Middle frontal gyrus (tissue), 1 donor: ENCODE data around the gene NXN.
A peak's percentile ranks its signal among the peaks of the same experiment; 100 is the strongest.
"Not testable (repeated sequence)": the region's sequence is repeated elsewhere in the genome, so short reads cannot be mapped to it uniquely, and the experiment has no call there.

Experiments used
- DNase-seq: peaks from one replicate; pipeline ENCODE4 v3.0.0-alpha.2; 2015; ENCODE audit warnings: low spot score; ENCODE audit errors: extremely low spot score

The NXN gene

DNA sequence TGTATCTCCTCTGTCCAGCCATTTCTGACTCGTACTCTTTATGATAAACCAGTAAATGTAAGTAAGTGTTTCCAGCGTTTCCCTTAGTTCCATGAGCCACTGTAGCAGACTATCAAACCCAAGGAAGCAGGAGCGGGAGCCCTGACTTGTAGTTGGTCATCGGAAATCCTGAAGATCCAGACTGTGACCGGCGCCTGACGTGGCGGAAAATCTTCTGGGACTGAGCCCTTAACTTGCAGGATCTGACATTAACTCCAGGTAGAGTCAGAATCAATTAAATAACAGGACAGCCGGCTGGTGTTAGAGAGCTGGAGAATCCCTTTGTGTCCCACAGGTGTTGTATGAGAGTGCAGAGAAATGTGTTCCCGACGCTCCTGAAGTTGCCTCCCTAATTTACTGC, 201.5 kb downstream of the NXN start:
- no peak for DNase-seq

DNA sequence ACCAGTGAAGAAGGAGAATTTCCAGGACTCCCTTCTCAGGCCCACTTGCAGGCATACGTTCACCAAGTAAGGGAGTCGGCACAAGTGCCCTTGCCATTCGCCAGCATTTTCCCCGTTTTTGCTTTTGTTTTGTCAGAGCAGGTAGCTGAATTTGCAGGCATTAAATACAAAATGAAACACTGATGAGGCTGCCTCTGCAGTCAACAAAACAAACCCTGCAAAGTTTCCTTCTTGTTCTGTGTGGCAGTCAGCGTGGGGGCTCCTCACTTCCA, 205.3 kb downstream of the NXN start:
- DNase-seq = no peak

DNA sequence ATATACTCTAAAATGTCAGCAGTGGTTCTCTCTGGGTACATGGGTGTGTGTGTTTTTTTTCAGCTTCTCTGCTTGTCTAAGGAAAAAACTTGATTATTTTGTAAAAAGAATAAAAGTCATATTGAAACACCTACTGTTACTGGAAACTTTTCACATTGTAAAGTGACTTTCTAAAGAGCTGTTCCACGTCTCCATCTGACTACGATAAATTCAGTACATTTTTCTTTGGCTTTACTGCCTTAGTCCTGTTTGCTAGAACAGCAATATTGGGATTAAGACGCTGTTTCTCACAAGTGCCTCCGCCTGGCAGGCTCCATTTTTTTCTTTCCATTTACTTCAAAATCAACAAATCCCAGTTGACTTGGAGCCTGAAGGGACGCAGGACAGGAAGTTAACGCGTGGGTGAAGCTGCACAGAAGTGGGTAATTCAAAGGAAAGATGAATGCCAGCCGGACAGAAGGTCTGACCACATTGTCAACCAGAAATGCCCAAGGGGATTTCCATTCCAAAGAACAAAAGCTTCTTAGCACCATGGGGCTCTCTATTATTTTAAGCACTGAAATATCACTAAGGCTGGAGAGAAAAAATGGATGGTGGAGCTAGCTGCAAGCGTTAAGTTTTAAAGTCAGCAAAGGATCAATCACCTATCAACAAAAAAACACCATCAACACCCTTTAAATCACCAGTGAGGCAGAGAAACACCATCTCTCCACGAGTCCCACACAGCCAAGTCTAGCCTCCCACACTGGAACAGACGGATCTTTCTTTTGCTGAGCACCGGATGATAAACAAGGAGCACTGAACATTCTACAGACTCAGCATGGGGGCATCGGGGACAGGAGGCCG, 205.9 kb downstream of the NXN start:
- DNase-seq = no peak

DNA sequence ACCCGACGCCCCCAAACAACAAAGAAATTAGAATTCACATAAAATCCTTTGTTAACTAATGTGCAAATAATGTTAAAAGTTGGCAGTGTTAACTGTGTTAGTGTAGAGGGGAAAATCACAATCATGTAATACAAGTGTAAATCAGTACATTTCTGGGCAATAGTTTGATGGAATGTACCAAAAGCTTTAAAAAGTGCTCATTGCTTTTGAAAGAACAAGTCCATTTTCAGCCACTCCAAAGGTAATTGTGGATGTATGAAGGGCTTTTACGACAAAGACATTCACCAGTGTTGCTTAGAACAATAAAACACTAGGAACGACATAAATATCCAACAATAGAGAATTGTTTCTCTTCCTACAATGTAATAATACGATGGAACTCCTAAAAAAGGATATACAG, 206.6 kb downstream of the NXN start:
- DNase-seq = no peak

DNA sequence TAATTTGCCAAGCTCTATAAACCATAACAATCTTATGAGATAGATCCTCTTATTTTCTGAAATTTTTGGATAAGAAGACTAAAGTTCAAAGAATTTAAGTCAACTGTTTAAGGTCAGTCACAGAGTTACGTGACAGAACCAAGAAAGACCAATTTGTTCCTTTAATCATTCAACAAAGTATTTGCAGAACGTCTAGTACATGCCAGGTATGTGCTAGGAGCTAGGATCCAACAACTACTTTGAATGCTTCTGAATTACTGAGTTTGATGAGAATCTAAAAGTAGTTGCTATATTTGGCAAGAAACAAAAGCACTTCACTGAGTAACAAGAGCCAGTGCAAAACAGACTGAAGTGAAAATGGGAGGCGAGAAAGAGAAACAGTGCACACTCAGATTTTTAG, 212.5 kb downstream of the NXN start:
- no peak for DNase-seq

DNA sequence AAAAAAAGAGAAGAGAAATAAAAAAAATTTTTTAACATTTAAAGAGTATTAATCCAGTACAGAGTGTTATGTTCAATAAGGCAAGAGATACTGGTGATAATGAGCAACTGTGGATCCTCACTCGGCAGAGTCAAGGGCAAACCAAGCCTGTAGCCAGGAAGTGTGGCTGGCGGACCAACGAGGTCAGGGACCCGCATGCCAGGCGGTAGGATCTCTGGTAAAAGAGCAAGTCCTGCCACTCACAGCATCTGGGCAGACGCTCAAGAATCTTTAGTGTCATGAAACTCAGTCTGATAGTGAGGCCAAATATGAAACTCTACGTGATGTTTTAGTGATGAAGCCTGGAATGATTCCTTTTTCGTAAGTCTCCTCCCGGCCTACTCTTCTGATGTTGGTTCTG, 219.2 kb downstream of the NXN start:
- DNase-seq = no peak

DNA sequence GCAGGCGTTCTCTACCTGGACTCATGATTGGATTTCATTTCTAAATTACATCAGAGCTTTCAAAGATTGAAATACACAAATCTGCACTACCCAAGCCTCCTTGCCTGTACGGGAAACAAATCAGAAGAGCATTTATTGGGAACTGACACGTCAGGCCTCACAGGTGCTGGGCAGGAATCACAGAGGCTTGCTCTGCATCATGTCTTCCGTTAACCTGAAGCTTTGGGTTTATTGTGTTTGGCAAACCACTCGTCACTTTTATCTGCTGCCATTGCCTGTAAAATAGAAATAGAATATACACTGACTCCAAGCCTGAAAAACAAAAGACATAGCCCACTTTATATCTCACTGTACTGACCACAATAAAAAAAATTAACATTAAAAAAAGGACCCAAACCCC, 219.6 kb downstream of the NXN start:
- DNase-seq = no peak

DNA sequence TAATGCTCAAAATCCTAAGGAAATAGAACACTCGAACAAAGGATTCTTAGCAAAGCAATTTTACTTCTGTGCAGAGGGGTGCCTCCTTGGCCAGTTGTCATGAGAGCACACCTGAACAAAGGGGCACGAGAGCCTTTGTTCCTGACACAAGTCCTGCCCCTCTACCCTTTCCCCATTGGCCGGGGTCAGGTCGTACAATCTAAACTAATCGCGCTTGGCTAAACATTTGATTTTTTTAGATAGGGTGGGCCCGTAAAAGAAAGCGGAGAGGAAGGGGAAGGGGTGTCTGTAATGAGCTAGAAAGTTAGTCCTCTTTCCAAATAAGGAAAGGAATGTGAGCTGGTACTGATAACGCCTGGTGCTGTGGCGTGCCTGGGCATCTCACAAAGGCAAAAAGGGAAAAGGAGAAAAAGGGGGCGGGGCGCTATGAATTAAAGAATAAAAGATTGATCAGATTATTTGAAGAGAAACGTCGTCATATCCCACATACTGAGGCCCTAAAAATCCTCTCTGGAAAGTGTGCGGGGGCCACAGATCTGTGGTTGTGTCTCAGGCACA, 223.5 kb downstream of the NXN start:
- DNase-seq = not testable (repeated sequence)

DNA sequence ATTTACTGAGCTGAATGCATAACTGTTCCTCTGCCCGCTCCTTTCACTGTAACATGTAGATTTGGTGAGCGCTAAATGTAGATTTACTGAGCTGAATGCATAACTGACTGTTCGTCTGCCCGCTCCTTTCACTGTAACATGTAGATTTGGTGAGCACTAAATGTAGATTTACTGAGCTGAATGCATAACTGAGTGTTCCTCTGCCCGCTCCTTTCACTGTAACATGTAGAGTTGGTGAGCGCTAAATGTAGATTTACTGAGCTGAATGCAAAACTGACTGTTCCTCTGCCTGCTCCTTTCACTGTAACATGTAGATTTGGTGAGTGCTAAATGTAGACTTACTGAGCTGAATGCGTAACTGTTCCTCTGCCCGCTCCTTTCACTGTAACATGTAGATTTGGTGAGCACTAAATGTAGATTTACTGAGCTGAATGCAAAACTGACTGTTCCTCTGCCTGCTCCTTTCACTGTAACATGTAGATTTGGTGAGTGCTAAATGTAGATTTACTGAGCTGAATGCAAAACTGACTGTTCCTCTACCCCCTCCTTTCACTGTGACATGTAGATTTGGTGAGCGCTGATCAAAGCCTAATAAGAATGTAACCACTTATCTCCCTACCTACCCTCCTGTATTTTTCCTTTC, 224.1 kb downstream of the NXN start:
- DNase-seq = not testable (repeated sequence)

DNA sequence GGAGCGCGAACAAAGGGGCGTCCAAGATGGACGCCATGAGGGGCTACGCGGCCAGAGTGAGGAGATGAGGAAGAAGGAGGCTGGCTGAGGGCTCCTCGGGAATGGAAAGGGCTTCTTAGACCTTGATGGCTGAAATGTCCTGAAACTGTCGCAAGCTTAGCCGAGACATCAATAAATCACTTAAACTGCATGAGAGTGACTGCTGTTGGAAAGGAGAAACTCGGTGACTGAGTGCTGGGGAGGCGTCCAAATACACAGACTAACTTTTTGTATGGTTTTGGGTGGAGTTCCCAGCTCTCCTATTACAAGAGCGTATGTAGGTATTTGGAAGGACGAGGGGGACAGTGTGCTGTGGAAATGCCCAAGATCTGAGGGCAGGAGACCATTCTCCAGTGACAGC, 226.2 kb downstream of the NXN start:
- DNase-seq = no peak

DNA sequence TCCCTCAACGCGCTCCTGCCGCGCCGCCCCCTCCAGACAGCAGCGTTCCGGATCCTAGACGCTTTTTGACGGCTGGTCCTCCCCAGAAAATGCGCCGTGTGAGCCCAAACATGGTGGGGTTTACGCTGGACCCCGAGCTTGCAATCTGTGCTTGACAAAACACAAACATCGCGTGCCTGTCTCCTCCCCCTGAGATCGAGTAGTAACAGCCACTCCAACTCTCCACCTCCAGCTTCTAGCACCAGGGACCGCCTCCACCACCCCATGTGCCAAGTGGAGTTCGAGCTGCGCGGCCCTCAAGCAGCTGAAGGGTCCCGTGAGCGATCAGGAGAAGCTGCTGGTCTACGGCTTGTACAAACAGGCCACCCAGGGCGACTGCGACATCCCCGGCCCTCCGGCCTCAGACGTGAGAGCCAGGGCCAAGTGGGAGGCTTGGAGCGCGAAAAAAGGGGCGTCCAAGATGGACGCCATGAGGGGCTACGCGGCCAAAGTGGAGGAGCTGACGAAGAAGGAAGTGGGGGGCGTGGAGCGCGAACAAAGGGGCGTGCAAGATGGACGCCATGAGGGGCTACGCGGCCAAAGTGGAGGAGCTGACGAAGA, 226.9 kb downstream of the NXN start:
- no peak for DNase-seq

DNA sequence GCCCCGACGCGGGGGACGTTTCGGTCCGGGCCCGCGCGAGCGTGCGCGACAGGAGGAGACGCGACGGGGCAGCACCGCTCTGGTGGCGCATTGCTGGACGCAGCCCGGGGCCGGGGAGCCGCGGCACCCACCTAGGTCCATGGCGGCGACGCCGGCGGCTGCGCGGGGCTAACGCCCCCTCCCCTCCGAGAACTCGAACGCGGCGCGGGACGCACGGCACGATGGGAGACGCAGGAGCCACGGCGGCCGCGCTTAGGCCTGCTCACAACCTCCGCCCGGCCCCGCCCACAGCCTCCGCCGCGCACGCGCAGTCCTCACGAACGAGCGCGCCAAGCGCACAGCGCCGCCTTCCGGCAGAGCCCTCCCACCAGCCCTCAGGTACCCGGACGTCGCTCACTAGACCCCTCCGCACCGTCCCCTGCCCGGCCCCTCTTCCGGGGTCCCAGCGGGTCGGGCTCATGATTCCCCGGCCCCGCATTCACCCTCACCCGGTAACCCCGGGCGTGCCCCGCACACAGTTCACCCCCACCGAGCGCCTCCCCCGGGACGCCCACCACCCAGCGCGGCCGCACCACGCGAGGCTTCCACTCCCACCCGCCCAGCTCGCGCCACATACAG, 227.5 kb downstream of the NXN start, which contains the start of gene GEMIN4:
Gene GEMIN4 (minus strand): TSS at position 263 of the 618 bp plus-strand sequence. CDS start 122 bp downstream, at position 141.
- peak; percentile 76 for DNase-seq

DNA sequence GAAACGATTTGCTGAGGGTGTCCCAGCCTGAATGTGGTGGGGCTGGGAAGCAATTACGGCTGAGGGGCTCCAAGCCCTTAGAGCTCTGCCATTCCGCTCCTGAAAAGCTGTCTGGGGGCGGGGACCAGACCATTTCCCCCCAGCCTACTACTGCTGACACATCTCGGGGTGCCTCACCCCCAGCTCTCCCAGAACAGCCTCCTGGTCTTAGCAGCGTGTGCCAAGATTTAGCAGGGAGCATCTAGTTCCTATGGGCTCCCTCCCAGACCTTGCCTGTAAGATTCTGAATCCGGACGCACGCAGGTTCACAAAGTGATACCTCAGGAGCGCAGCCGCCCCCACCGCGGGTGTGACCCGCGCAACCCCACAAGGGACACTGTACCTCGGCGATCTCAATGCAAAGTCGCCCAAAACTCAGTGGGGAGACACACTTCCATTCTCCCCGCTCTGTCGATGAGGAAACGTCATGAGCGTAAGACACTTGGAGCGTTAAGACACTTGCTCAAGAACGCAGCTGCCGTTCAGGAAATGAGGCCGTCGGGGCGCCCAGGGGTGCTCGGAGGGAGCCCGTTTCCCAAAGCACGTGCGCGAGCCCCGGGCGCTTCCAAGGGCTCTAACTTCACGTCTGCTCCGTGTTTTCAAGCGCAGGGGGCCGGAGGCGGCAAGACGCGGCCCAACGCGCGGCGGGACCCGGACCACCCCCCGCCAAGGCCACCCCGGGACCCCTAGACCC, 228.1 kb downstream of the NXN start:
- no peak for DNase-seq

DNA sequence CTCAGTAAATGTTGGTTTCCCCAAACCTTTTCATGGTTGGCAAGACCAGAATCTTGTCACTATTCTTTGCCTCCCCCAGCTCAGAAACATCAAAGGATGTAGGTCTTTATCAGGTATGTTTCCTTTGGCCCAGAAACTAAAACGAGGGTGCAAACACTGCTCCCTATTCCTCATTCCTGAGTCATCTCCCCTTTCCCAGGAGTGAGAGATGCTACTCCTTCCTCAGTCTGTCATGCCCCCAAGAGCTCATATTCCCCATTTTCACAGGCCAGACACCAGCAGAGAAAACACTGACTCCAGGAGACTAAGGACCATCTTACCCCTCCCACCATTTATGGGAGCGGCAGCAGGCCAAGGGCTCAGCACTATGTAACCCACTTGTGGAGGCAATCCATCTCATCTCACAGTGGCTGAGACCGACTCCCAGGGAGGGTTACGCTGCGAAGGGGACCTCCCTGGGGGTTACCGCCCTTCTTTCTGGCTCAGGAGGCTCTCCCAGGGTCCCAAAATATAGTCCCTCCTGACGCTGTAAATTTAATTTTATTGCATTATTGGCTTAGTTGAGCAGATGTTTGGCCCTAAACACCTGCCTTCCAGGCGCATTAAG, 229.0 kb downstream of the NXN start:
- no peak for DNase-seq

DNA sequence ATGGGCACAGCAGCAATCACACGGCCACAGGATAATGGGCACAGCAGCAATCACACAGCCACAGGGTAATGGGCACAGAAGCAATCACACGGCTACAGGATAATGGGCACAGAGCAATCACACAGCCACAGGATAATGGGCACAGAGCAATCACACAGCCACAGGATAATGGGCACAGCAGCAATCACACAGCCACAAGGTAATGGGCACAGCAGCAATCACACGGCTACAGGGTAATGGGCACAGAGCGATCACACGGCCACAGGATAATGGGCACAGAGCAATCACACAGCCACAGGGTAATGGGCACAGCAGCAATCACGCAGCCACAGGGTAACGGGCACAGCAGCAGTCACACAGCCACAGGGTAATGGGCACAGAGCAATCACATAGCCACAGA, 230.2 kb downstream of the NXN start:
- DNase-seq = not testable (repeated sequence)
